Astrocyte of the spinal cord (primary cell): Measurements from ENCODE around the gene SGTB.
"Not testable (repeated sequence)": the region's sequence is repeated elsewhere in the genome, so short reads cannot be mapped to it uniquely, and the experiment has no call there.

Experiments used
- DNase-seq: peaks from one replicate; pipeline ENCODE4 v3.0.0; 2011; ENCODE audit warnings: low read depth, low spot score
- H3K4me3 ChIP-seq: 2 replicates; pipeline ENCODE4 v1.5.1; 2011; ENCODE audit warnings: low read depth, mild to moderate bottlenecking, low read length, moderate library complexity
- CTCF ChIP-seq: IDR thresholded peaks from 2 replicates; pipeline ENCODE4 v1.5.1; 2012; ENCODE audit warnings: low read depth, mild to moderate bottlenecking, low read length, inconsistent platforms
- in situ Hi-C: cut with HindIII; loops from 2 replicates; pipeline ENCODE4 v1.10.0; 2017; ENCODE audit warnings: low sequenced_read_pairs

Gene SGTB

GRCh38 chr5:65737842-65738241 lies 15.9 kb upstream of the SGTB start:
- in situ Hi-C loops: no loop called here
- DNase-seq: no peak

GRCh38 chr5:65736011-65736410 lies 14.1 kb upstream of the SGTB start:
- no peak for TF ChIP-seq CTCF
- DNase-seq: no peak
- in situ Hi-C loops: no loop called here
- H3K4me3 ChIP-seq: no peak overlapping the region

More at GRCh38 chr5:65737842-65738241, 15.9 kb upstream of the SGTB start:
- no peak overlapping the region for H3K4me3 ChIP-seq
- no peak for TF ChIP-seq CTCF

- DNase-seq: no peak
- in situ Hi-C loops: no loop called here
These were observed 13.0 kb upstream of the SGTB start for GRCh38 chr5:65734921-65735320.

GRCh38 chr5:65734196-65734775 lies 12.4 kb upstream of the SGTB start:
- DNase-seq, in situ Hi-C loops, H3K4me3 ChIP-seq: not testable (repeated sequence)

More at GRCh38 chr5:65734921-65735320, 13.0 kb upstream of the SGTB start:
- no peak for TF ChIP-seq CTCF
- H3K4me3 ChIP-seq: no peak overlapping the region

- H3K4me3 ChIP-seq, DNase-seq, in situ Hi-C loops: not testable (repeated sequence)
These were observed 10.1 kb upstream of the SGTB start for GRCh38 chr5:65732046-65732445.

- no peak overlapping the region for H3K4me3 ChIP-seq
- TF ChIP-seq CTCF: no peak
- in situ Hi-C loops: no loop called here
- DNase-seq: no peak
These were observed 9.0 kb upstream of the SGTB start for GRCh38 chr5:65730910-65731309.

GRCh38 chr5:65728218-65728617 lies 6.3 kb upstream of the SGTB start:
- no peak for TF ChIP-seq CTCF
- in situ Hi-C loops: no loop called here
- DNase-seq: no peak
- no peak overlapping the region for H3K4me3 ChIP-seq
